HG02970 (cell line): ENCODE data around the gene SLC2A14.
"Not testable (repeated sequence)": the region's sequence is repeated elsewhere in the genome, so short reads cannot be mapped to it uniquely, and the experiment has no call there.

Source experiments
- ATAC-seq: cut with Tn5 transposase; IDR thresholded peaks from one replicate; pipeline ENCODE4 v1.9.1; 2021; ENCODE audit warnings: mild to moderate bottlenecking, moderate library complexity, moderate number of reproducible peaks; ENCODE audit not compliant: unreplicated experiment, low FRiP score

The SLC2A14 gene

GRCh38 chr12:7835766-7836165 lies 36.9 kb downstream of the SLC2A14 start:
- ATAC-seq = no peak

- no peak for ATAC-seq
These were observed 37.6 kb downstream of the SLC2A14 start for GRCh38 chr12:7835116-7835515.

- no peak for ATAC-seq
These were observed 38.0 kb downstream of the SLC2A14 start for GRCh38 chr12:7834701-7835100.

- no peak for ATAC-seq
These were observed 38.9 kb downstream of the SLC2A14 start for GRCh38 chr12:7833831-7834230.

GRCh38 chr12:7833201-7833600 lies 39.5 kb downstream of the SLC2A14 start:
- not testable (repeated sequence) for ATAC-seq

GRCh38 chr12:7832059-7832696 lies 40.5 kb downstream of the SLC2A14 start:
- ATAC-seq = no peak

GRCh38 chr12:7829737-7830136 lies 43.0 kb downstream of the SLC2A14 start:
- not testable (repeated sequence) for ATAC-seq

- not testable (repeated sequence) for ATAC-seq
These were observed 47.0 kb downstream of the SLC2A14 start for GRCh38 chr12:7825754-7826153.

GRCh38 chr12:7806863-7807487 lies 65.7 kb downstream of the SLC2A14 start:
- no peak for ATAC-seq

- not testable (repeated sequence) for ATAC-seq
These were observed 66.4 kb downstream of the SLC2A14 start for GRCh38 chr12:7806319-7806718.

GRCh38 chr12:7801460-7801859 lies 71.3 kb downstream of the SLC2A14 start:
- ATAC-seq = no peak

- ATAC-seq = not testable (repeated sequence)
These were observed 73.9 kb downstream of the SLC2A14 start for GRCh38 chr12:7798750-7799308.

- no peak for ATAC-seq
These were observed 74.9 kb downstream of the SLC2A14 start for GRCh38 chr12:7797698-7798398.

GRCh38 chr12:7797269-7797668 lies 75.4 kb downstream of the SLC2A14 start:
- ATAC-seq = not testable (repeated sequence)

- no peak for ATAC-seq
These were observed 79.5 kb downstream of the SLC2A14 start for GRCh38 chr12:7793211-7793610.

- ATAC-seq = not testable (repeated sequence)
These were observed 83.7 kb downstream of the SLC2A14 start, which contains the start of gene NANOG for GRCh38 chr12:7788884-7789528. Gene NANOG, plus strand, starts transcription at chr12:7789402. Its CDS starts 213 bp downstream, at chr12:7789615.

- ATAC-seq = no peak
These were observed 84.4 kb downstream of the SLC2A14 start for GRCh38 chr12:7788294-7788660.

GRCh38 chr12:7787574-7788293 lies 85.0 kb downstream of the SLC2A14 start:
- ATAC-seq = no peak

GRCh38 chr12:7784701-7785100 lies 88.0 kb downstream of the SLC2A14 start:
- ATAC-seq = no peak

GRCh38 chr12:7783433-7783832 lies 89.3 kb downstream of the SLC2A14 start:
- ATAC-seq = not testable (repeated sequence)
